Measurements from ENCODE around the gene DTNBP1. TPM values are rescaled to one million over a fixed set of nuclear protein-coding genes. Genes with fewer than 3 reads are reported as not detected.

Gene DTNBP1
- total and polyA plus RNA-seq, 4 experiments from 2014 or later, result 24.1 to 34.8 (median 29.2) TPM

- Histone ChIP-seq H3K27me3 (ENCODE audit: insufficient read depth, low read length) (no peaks in the 10 kb centered on the region), H3K4me3 (ENCODE audit: low read length in 2 of 2) (no peak overlapping the region), H3K4me1 (ENCODE audit: insufficient read depth, low read length) (peaks cover 26% of the 10 kb centered on the region), H3K36me3 (ENCODE audit: insufficient read depth, low read length) (no peaks in the 10 kb centered on the region), H3K9me3 (ENCODE audit: control insufficient read depth in 1 of 2, low read length in 2 of 2) (no peaks in the 10 kb centered on the region), H3K27ac (ENCODE audit: low read depth, low read length) (no peak overlapping the region)
- ChIA-PET POLR2A (ENCODE audit: partially characterized antibody) (no interaction called here), CTCF (ENCODE audit: partially characterized antibody) (interaction anchor here (0.6 to 5.5 kb wide), 3 partner anchors 12 to 555 kb away, joined by 3 to 56 read pairs (median 26); no protein-coding TSS in a partner anchor)
- Mint-ChIP-seq H3K4me1 (peaks cover 29 to 54% (median 34%) of the 10 kb centered on the region in 4 donors), H3K36me3 (peaks cover 0 to 3% of the 10 kb centered on the region in 2 donors), H3K27ac (peak overlapping the region; percentile 1 to 79 (median 35)), H3K4me3 (peak overlapping the region in 1 of 8 donors; percentile 43), H3K27me3 (no peaks in the 10 kb centered on the region), H3K9me3 (no peaks in the 10 kb centered on the region)
- DNase-seq, result no peak
- intact Hi-C loops (cut with micrococcal nuclease), result loop anchor here (10.0 kb wide), 1 partner anchor 1502 kb away; no protein-coding TSS in a partner anchor
Observed at GRCh38 chr6:15626878-15627674, 35.8 kb downstream of the DTNBP1 start.

GRCh38 chr6:15626160-15626559, 36.7 kb downstream of the DTNBP1 start:
- CTCF ChIA-PET (ENCODE audit: partially characterized antibody), result interaction anchor here (1.0 to 5.5 kb wide), 5 partner anchors 11 to 1718 kb away, joined by 3 to 56 read pairs (median 16); no protein-coding TSS in a partner anchor
- no peaks in the 10 kb centered on the region for H3K27me3 Mint-ChIP-seq
- Histone ChIP-seq H3K27me3 (ENCODE audit: insufficient read depth, low read length) (no peaks in the 10 kb centered on the region), H3K36me3 (ENCODE audit: insufficient read depth, low read length) (no peaks in the 10 kb centered on the region), H3K9me3 (ENCODE audit: control insufficient read depth in 1 of 2, low read length in 2 of 2) (no peaks in the 10 kb centered on the region), H3K4me3 (ENCODE audit: low read length in 2 of 2) (no peak overlapping the region), H3K4me1 (ENCODE audit: insufficient read depth, low read length) (peaks cover 26% of the 10 kb centered on the region), H3K27ac (ENCODE audit: low read depth, low read length) (no peak overlapping the region)
- H3K27ac Mint-ChIP-seq, result peak overlapping the region in 3 of 7 donors; percentile 10 to 33 (median 26)
- H3K36me3 Mint-ChIP-seq, result peaks cover 0 to 3% of the 10 kb centered on the region in 2 donors
- peaks cover 27 to 56% (median 34%) of the 10 kb centered on the region in 4 donors for H3K4me1 Mint-ChIP-seq
- H3K9me3 Mint-ChIP-seq, result no peaks in the 10 kb centered on the region
- no peak for DNase-seq
- H3K4me3 Mint-ChIP-seq, result no peak overlapping the region
- intact Hi-C loops (cut with micrococcal nuclease), result loop anchor here (10.0 kb wide), 1 partner anchor 1501 kb away; no protein-coding TSS in a partner anchor
- POLR2A ChIA-PET (ENCODE audit: partially characterized antibody), result no interaction called here

GRCh38 chr6:15623276-15624116, 39.3 kb downstream of the DTNBP1 start:
- H3K36me3 Mint-ChIP-seq, result peaks cover 3 to 5% of the 10 kb centered on the region in 2 donors
- H3K4me3 ChIP-seq (ENCODE audit: low read length in 2 of 2), result no peak overlapping the region
- CTCF ChIA-PET (ENCODE audit: partially characterized antibody), result interaction anchor here (0.6 to 5.5 kb wide), 13 partner anchors 8 to 1812 kb away, joined by 3 to 56 read pairs (median 4); no protein-coding TSS in a partner anchor
- no peak overlapping the region for H3K27ac ChIP-seq (ENCODE audit: low read depth, low read length)
- H3K4me3 Mint-ChIP-seq, result no peak overlapping the region
- DNase-seq, result peak in 4 of 5 donors; percentile 5 to 19 (median 9)
- H3K27me3 ChIP-seq (ENCODE audit: insufficient read depth, low read length), result no peaks in the 10 kb centered on the region
- H3K9me3 Mint-ChIP-seq, result peaks cover 0 to 3% (median 0%) of the 10 kb centered on the region in 8 donors
- H3K27ac Mint-ChIP-seq, result peak overlapping the region in 1 of 7 donors; percentile 10
- H3K27me3 Mint-ChIP-seq, result no peaks in the 10 kb centered on the region
- POLR2A ChIA-PET (ENCODE audit: partially characterized antibody), result no interaction called here
- peaks cover 13% of the 10 kb centered on the region for H3K4me1 ChIP-seq (ENCODE audit: insufficient read depth, low read length)
- H3K9me3 ChIP-seq (ENCODE audit: control insufficient read depth in 1 of 2, low read length in 2 of 2), result no peaks in the 10 kb centered on the region
- H3K36me3 ChIP-seq (ENCODE audit: insufficient read depth, low read length), result no peaks in the 10 kb centered on the region
- intact Hi-C loops (cut with micrococcal nuclease), result loop anchor here (1.0 to 10.0 kb wide), 3 partner anchors 1412 to 1576 kb away; no protein-coding TSS in a partner anchor
- H3K4me1 Mint-ChIP-seq, result peaks cover 19 to 43% (median 28%) of the 10 kb centered on the region in 4 donors

GRCh38 chr6:15622045-15622740, 40.6 kb downstream of the DTNBP1 start:
- peaks cover 13% of the 10 kb centered on the region for H3K4me1 ChIP-seq (ENCODE audit: insufficient read depth, low read length)
- H3K27ac Mint-ChIP-seq, result peak overlapping the region in 1 of 7 donors; percentile 37
- peaks cover 14 to 42% (median 30%) of the 10 kb centered on the region in 4 donors for H3K4me1 Mint-ChIP-seq
- no peaks in the 10 kb centered on the region for H3K36me3 ChIP-seq (ENCODE audit: insufficient read depth, low read length)
- peaks cover 0 to 3% (median 0%) of the 10 kb centered on the region in 8 donors for H3K9me3 Mint-ChIP-seq
- H3K4me3 Mint-ChIP-seq, result peak overlapping the region in 1 of 8 donors; percentile 24
- H3K9me3 ChIP-seq (ENCODE audit: control insufficient read depth in 1 of 2, low read length in 2 of 2), result no peaks in the 10 kb centered on the region
- H3K4me3 ChIP-seq (ENCODE audit: low read length in 2 of 2), result no peak overlapping the region
- no peak overlapping the region for H3K27ac ChIP-seq (ENCODE audit: low read depth, low read length)
- intact Hi-C loops (cut with micrococcal nuclease), result loop anchor here (5.0 to 10.0 kb wide), 2 partner anchors 1497 to 1575 kb away; no protein-coding TSS in a partner anchor
- H3K36me3 Mint-ChIP-seq, result peaks cover 3 to 5% of the 10 kb centered on the region in 2 donors
- no peaks in the 10 kb centered on the region for H3K27me3 ChIP-seq (ENCODE audit: insufficient read depth, low read length)
- H3K27me3 Mint-ChIP-seq, result no peaks in the 10 kb centered on the region
- no peak for DNase-seq
- POLR2A ChIA-PET (ENCODE audit: partially characterized antibody), result no interaction called here
- CTCF ChIA-PET (ENCODE audit: partially characterized antibody), result interaction anchor here (1.3 to 5.5 kb wide), 3 partner anchors 7 to 1412 kb away, joined by 3 to 56 read pairs (median 26); no protein-coding TSS in a partner anchor

- Histone ChIP-seq H3K4me1 (ENCODE audit: insufficient read depth, low read length) (peaks cover 8% of the 10 kb centered on the region), H3K9me3 (ENCODE audit: control insufficient read depth in 1 of 2, low read length in 2 of 2) (no peaks in the 10 kb centered on the region), H3K27ac (ENCODE audit: low read depth, low read length) (no peak overlapping the region), H3K4me3 (ENCODE audit: low read length in 2 of 2) (no peak overlapping the region), H3K36me3 (ENCODE audit: insufficient read depth, low read length) (no peaks in the 10 kb centered on the region), H3K27me3 (ENCODE audit: insufficient read depth, low read length) (no peaks in the 10 kb centered on the region)
- Mint-ChIP-seq H3K36me3 (peaks cover 1 to 5% of the 10 kb centered on the region in 2 donors), H3K27ac (peak overlapping the region in 3 of 7 donors; percentile 37 to 51 (median 49)), H3K4me3 (peak overlapping the region in 1 of 8 donors; percentile 24), H3K27me3 (no peaks in the 10 kb centered on the region), H3K4me1 (peaks cover 13 to 42% (median 25%) of the 10 kb centered on the region in 4 donors), H3K9me3 (peaks cover 0 to 3% (median 0%) of the 10 kb centered on the region in 8 donors)
- CTCF ChIA-PET (ENCODE audit: partially characterized antibody), result interaction anchor here (0.9 to 5.2 kb wide), 6 partner anchors 12 to 1747 kb away, joined by 3 to 56 read pairs (median 4); no protein-coding TSS in a partner anchor
- POLR2A ChIA-PET (ENCODE audit: partially characterized antibody), result no interaction called here
- intact Hi-C loops (cut with micrococcal nuclease), result loop anchor here (5.0 to 10.0 kb wide), 2 partner anchors 1497 to 1574 kb away; no protein-coding TSS in a partner anchor
- DNase-seq, result no peak
Observed at GRCh38 chr6:15621203-15622044, 41.4 kb downstream of the DTNBP1 start.

GRCh38 chr6:15620611-15621010, 42.2 kb downstream of the DTNBP1 start:
- POLR2A ChIA-PET (ENCODE audit: partially characterized antibody), result no interaction called here
- H3K9me3 ChIP-seq (ENCODE audit: control insufficient read depth in 1 of 2, low read length in 2 of 2), result no peaks in the 10 kb centered on the region
- no peak overlapping the region for H3K4me3 ChIP-seq (ENCODE audit: low read length in 2 of 2)
- H3K4me1 ChIP-seq (ENCODE audit: insufficient read depth, low read length), result peaks cover 4% of the 10 kb centered on the region
- no peak overlapping the region for H3K27ac Mint-ChIP-seq
- H3K36me3 Mint-ChIP-seq, result peaks cover 4 to 5% of the 10 kb centered on the region in 2 donors
- H3K27ac ChIP-seq (ENCODE audit: low read depth, low read length), result no peak overlapping the region
- no peaks in the 10 kb centered on the region for H3K27me3 ChIP-seq (ENCODE audit: insufficient read depth, low read length)
- no peaks in the 10 kb centered on the region for H3K36me3 ChIP-seq (ENCODE audit: insufficient read depth, low read length)
- no peak overlapping the region for H3K4me3 Mint-ChIP-seq
- no peaks in the 10 kb centered on the region for H3K27me3 Mint-ChIP-seq
- intact Hi-C loops (cut with micrococcal nuclease), result loop anchor here (5.0 to 10.0 kb wide), 2 partner anchors 1496 to 1573 kb away; no protein-coding TSS in a partner anchor
- DNase-seq, result no peak
- CTCF ChIA-PET (ENCODE audit: partially characterized antibody), result interaction anchor here (0.6 to 1.4 kb wide), 6 partner anchors 12 to 1746 kb away, joined by 3 to 4 read pairs (median 4); no protein-coding TSS in a partner anchor
- H3K9me3 Mint-ChIP-seq, result peaks cover 0 to 3% (median 0%) of the 10 kb centered on the region in 8 donors
- H3K4me1 Mint-ChIP-seq, result peaks cover 10 to 40% (median 22%) of the 10 kb centered on the region in 4 donors
